Ectodermal cell (in vitro differentiated cells): ENCODE measurements around the gene MRPS34.
A peak's percentile ranks its signal among the peaks of the same experiment; 100 is the strongest.

Source experiments
- H3K27ac ChIP-seq: 2 replicates; pipeline ENCODE4 v1.7.0; 2013; ENCODE audit warnings: mild to moderate bottlenecking, low read depth, low read length; ENCODE audit not compliant: insufficient read depth, poor library complexity, severe bottlenecking
- H3K27me3 ChIP-seq: 2 replicates; pipeline ENCODE4 v1.7.0; 2013; ENCODE audit warnings: mild to moderate bottlenecking, low read length; ENCODE audit not compliant: insufficient read depth, control insufficient read depth, poor library complexity, severe bottlenecking
- H3K36me3 ChIP-seq: one replicate; pipeline ENCODE4 v1.7.0; 2013; ENCODE audit warnings: low read length; ENCODE audit not compliant: control insufficient read depth, insufficient read depth
- H3K4me1 ChIP-seq: one replicate; pipeline ENCODE4 v1.7.0; 2013; ENCODE audit warnings: low read length; ENCODE audit not compliant: control insufficient read depth, insufficient read depth
- H3K4me3 ChIP-seq: 2 replicates; pipeline ENCODE4 v1.7.0; 2013; ENCODE audit warnings: low read depth, low read length, control low read depth; ENCODE audit not compliant: insufficient read depth
- H3K9me3 ChIP-seq: 2 replicates; pipeline ENCODE4 v1.7.0; 2013; ENCODE audit warnings: mild to moderate bottlenecking, low read length, moderate library complexity; ENCODE audit not compliant: control insufficient read depth
- WGBS, 2 experiments: methylation state at CpG; one replicate each; pipeline ENCODE4 v1.1.7; 2013; ENCODE audit warnings: missing lambda C conversion rate in 2 of 2; 5-methylcytosine and 5-hydroxymethylcytosine counted together

The MRPS34 gene

DNA sequence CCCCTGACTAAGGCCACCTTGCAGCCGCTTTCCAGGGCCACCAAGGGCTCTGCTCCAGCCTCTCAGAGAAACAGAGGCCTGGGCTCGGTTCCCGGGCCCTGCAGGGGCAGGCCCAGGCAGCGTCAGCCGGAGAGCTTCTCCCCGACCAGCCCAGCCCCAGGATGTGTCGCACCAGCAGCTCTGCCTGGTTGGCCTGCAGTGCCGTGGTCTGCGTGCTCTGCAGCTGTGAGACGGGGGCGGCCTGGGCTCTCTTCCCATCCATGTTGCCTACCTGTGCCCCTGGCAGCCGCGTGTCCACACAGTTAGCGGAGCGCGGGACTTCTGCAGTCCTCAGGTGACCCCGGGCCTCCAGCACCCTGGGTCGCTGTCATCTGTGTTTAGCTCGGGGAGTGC, 15.8 kb upstream of the MRPS34 start:
- 89 to 90% methylated on average over 19 of the region's 19 CpGs for WGBS, 2 experiments
- no peaks in the 10 kb centered on the region for H3K4me1 ChIP-seq
- no peak overlapping the region for H3K4me3 ChIP-seq
- H3K9me3 ChIP-seq = no peaks in the 10 kb centered on the region
- no peak overlapping the region for H3K27ac ChIP-seq
- H3K27me3 ChIP-seq = no peaks in the 10 kb centered on the region
- peaks cover 3% of the 10 kb centered on the region for H3K36me3 ChIP-seq

DNA sequence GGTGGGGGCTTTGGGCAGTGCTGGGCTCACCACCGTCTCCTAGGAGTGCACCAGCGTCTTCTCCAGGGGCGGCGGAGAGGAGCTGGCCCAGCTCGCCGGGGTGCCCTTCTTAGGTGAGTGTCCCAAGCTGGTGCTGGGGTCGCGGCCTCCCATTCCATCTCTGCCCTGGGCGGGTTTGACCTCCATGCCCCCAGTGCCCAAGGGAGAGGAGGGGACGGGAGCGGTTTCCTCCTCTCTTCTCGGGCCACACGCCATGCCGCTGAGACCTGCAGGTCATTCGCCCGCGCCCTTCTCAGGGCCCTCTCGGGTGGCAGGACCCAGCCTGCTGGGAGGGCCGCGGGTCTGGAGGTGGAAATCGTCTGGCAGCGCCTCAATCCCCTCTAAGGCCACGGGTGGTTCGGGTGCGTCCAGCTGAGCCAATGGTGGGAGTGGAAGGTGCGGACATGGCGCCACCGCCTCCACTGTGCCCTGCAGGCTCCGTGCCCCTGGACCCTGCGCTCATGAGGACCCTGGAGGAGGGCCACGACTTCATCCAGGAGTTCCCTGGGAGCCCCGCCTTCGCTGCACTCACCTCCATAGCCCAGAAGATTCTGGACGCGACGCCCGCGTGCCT, 15.3 kb upstream of the MRPS34 start:
- no peak overlapping the region for H3K4me3 ChIP-seq
- no peaks in the 10 kb centered on the region for H3K27me3 ChIP-seq
- H3K4me1 ChIP-seq = no peaks in the 10 kb centered on the region
- WGBS, 2 experiments = 93 to 95% methylated on average over 38 of the region's 38 CpGs
- H3K36me3 ChIP-seq = peaks cover 3% of the 10 kb centered on the region
- no peak overlapping the region for H3K27ac ChIP-seq
- no peaks in the 10 kb centered on the region for H3K9me3 ChIP-seq

DNA sequence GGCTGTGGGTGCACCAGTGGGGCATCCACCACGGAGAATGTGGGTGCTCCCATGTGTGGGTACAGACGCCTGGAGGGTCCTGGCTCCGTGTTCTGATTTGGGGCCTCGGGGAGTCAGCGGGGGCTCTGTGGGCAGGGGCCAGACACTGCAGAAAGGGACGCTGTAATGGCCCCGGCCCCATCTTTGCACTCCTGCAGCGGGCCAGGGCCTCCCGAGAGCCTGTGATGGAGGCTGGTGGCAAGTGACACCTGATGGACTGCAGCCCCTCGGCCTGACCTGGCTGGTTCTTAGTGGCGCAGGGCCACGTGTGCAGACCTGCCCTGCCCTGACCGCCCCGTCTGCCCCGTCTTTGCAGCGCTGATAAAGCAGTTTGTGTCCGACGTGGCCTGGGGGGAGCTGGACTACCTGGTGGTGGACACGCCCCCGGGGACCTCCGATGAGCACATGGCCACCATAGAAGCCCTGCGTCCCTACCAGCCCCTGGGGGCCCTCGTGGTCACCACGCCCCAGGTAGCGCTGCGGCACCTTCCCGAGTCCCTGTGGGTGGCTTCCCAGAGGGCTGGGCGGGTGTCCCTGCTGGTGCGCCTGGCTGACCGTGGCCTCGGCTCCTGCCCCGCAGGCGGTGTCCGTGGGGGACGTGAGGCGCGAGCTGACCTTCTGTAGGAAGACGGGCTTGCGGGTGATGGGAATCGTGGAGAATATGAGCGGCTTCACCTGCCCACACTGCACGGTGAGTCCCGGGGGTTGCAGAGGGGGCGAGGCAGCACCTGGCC, 14.6 kb upstream of the MRPS34 start:
- peaks cover 3% of the 10 kb centered on the region for H3K36me3 ChIP-seq
- H3K27ac ChIP-seq = no peak overlapping the region
- no peaks in the 10 kb centered on the region for H3K27me3 ChIP-seq
- no peaks in the 10 kb centered on the region for H3K9me3 ChIP-seq
- H3K4me1 ChIP-seq = no peaks in the 10 kb centered on the region
- no peak overlapping the region for H3K4me3 ChIP-seq
- WGBS, 2 experiments = 96% methylated on average over 44 of the region's 44 CpGs

DNA sequence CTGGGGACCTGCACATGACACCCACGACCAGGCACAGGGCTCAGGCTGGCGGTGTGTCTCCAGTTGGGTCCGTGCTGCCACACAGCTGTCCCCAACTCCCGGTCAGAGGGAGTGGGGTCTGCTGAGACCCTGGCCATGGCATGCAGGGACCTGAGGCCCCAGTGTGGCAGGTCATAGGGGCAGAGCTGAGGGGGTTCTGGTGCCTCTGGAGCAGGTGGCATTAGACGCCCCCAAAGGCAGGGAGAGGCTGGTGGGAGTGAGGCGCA, 14.1 kb upstream of the MRPS34 start:
- Histone ChIP-seq H3K9me3 (no peaks in the 10 kb centered on the region), H3K4me1 (no peaks in the 10 kb centered on the region), H3K27ac (no peak overlapping the region), H3K36me3 (peaks cover 3% of the 10 kb centered on the region), H3K4me3 (no peak overlapping the region), H3K27me3 (no peaks in the 10 kb centered on the region)
- 95 to 96% methylated on average over 6 of the region's 6 CpGs for WGBS, 2 experiments

DNA sequence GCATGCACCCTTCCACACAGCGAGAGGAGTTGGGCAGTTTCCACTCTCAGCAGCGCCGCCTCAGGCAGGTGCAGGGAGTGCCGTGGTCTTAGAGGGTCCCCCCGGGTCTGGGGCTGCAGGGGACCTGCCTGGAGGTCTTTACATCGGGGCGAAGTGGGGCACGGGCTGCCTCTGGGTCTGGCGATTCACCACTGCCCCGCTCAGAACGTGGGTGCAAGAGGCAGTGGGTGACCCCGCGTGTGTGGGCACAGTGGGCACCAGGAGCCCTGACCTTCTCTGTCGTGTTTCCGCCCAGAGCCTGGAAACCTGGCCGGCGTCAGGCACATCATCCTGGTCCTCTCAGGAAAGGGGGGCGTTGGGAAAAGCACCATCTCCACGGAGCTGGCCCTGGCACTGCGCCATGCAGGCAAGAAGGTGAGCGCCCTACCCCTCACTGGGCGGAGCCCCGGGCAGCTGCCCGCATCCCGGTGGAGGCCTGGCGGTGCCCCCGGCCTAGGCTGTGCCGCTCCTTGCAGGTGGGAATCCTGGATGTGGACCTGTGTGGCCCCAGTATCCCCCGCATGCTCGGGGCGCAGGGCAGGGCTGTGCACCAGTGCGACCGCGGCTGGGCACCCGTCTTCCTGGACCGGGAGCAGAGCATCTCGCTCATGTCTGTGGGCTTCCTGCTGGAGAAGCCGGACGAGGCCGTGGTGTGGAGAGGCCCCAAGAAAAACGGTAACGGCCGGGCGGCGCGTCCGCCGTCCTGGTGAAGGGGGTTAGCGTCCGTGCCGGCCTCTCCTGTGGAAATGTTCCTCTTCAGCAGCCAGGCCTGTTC, 13.5 kb upstream of the MRPS34 start:
- Histone ChIP-seq H3K4me1 (peaks cover 1% of the 10 kb centered on the region), H3K27me3 (no peaks in the 10 kb centered on the region), H3K9me3 (no peaks in the 10 kb centered on the region), H3K36me3 (peaks cover 3% of the 10 kb centered on the region), H3K4me3 (no peak overlapping the region), H3K27ac (no peak overlapping the region)
- 94 to 96% methylated on average over 51 of the region's 51 CpGs for WGBS, 2 experiments

DNA sequence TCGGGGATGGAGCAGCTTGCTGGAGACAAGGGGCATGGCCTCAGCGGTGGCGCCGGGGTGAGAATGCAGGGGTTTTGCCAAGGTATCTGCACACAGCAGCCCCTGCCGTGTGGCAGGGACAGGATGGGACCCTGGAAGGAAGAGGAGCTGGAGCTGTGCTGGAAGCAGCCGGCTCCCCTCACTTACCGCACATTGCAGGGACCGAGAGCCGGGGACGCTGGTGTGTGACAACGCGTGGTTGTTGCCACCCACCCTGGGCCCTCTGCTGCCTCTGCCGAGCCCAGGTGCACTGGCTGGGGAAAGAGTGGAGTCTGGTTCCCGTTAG, 12.9 kb upstream of the MRPS34 start:
- 95 to 97% methylated on average over 14 of the region's 14 CpGs for WGBS, 2 experiments
- peaks cover 8% of the 10 kb centered on the region for H3K4me1 ChIP-seq
- H3K27me3 ChIP-seq = no peaks in the 10 kb centered on the region
- H3K9me3 ChIP-seq = no peaks in the 10 kb centered on the region
- H3K4me3 ChIP-seq = no peak overlapping the region
- peaks cover 3% of the 10 kb centered on the region for H3K36me3 ChIP-seq
- no peak overlapping the region for H3K27ac ChIP-seq

DNA sequence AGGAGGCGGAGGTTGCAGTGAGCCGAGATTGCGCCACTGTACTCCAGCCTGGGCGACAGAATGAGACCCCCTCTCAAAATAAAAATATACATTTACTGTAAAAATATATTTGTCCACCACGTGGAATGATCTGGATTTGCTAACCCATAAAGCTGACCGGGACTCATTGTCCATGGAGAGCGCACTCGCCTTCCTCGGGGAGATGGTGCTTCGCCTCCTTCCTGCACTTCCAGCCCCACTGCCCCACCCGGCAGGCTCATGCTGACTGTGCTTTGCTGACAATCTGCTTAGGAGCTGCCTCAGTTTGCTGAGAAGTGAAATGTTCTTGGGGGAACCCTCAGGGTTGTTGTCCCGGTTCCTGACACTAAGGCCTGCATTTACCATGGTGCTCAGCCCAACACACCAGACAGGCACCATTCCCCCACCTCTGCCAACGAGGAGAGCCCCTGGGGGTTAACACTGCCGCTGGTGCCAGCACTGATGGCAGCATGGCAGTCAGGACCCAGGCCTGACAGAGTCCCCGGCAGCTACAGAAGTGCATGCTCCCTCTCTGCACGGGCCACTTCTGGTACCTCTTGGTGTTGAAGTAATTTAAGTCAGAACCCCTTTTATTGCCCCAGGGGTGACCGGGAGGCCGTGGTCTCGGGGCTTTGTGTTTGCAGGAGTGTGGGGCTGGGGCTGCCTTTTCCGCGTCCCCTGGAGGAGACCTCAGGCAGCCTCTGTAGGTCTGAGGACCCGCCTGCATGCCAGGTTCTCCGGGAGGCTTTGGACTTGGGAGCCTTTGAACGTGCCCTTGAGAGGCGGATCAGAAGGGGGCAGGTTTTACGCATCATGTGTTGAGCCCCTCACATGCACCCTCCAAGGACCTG, 12.3 kb upstream of the MRPS34 start:
- H3K4me3 ChIP-seq = no peak overlapping the region
- peaks cover 3% of the 10 kb centered on the region for H3K36me3 ChIP-seq
- H3K4me1 ChIP-seq = peaks cover 9% of the 10 kb centered on the region
- H3K27me3 ChIP-seq = no peaks in the 10 kb centered on the region
- H3K27ac ChIP-seq = no peak overlapping the region
- WGBS, 2 experiments = 95% methylated on average over 26 of the region's 26 CpGs
- H3K9me3 ChIP-seq = no peaks in the 10 kb centered on the region

DNA sequence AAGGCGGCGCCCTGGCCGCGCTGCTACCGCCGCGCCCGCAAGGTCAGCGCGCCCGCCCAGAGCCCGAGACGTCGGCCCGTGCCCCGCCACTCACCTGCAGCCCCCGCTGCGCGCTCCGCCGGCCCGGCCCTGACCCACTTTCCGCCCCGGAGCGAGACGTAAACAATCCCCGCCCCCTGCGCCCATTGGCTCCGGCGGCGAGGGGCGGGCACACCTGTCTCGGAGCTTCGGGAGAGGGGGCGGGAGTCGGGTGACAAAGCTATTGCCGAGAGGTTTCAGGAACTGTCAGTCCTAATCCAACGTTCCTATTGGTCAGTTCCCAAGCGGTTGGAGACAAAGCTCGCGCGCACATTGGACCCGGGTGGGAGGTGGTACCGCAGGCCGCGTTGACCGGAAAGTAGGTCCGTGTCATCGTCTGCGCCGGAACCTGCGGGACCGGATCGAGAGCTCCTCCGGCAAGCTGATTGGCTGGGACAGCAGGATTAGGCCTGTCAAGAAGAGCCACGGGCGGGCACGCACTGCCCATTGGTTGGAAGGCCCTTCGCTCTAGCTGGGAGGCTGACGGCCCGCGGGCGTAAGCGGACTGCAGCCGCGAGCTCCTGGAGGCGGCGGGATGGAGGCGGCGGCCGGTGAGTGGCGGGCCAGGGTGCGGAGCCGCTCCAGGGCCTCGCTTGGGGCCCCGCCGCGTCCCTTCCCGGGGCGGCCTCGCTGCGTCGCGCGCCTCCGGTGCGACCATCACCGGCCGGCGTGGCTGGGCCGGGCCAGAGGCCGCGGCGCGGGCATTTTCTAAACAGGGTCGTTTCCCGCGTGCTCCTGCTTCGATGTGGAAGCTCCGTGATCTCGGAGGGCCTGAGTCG, 9.7 kb upstream of the MRPS34 start, which contains the start of the genes NUBP2 and SPSB3:
Gene NUBP2 (plus strand): TSS at position 553 of the 857 bp plus-strand sequence. CDS start 61 bp downstream, at position 614.
Gene SPSB3 (minus strand): TSS at position 164 of the 857 bp plus-strand sequence. CDS start 1,088 bp downstream, outside the sequence.
- Histone ChIP-seq H3K4me3 (peak within 1 kb of the TSS; percentile 97), H3K27me3 (no peaks in the 10 kb centered on the region), H3K36me3 (peaks cover 7% of the 10 kb centered on the region), H3K27ac (peak within 1 kb of the TSS; percentile 50), H3K4me1 (peaks cover 9% of the 10 kb centered on the region), H3K9me3 (no peaks in the 10 kb centered on the region)
- WGBS, 2 experiments = 0% methylated on average over 102 of the region's 102 CpGs

DNA sequence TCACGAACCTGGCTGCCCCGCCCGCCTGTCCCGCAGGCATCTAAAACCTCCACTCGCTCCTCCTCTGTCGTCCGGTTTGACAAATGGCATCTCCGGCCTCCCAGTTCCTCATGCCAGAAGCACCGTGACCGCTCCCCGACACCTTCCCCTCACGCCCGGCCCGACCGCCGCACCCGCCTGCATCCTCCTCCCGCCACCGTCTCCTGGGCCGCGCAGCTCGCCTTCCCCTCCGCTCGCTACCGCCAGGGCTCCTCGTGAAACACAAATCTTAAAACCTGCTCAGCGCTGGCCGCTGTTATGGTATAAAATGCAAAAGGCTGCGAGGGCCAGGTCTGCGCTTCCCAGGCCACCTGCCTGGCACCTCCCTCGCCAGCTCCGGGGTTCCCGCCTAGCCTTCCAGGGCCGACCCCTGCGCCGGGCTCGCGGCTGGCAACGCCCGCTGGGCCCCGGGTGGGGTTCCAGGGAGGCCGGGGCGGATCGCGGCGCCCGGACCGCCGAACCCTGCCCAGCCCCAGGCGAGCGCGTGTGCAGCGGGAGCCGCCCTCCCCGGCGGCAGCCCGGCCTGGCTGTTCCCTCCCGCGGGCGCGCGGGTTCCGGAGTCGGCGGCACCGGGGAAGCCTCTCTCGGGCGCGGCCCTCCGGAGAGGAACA, 8.9 kb upstream of the MRPS34 start:
- H3K36me3 ChIP-seq = peaks cover 9% of the 10 kb centered on the region
- peaks cover 9% of the 10 kb centered on the region for H3K4me1 ChIP-seq
- peak overlapping the region; percentile 50 for H3K27ac ChIP-seq
- H3K27me3 ChIP-seq = no peaks in the 10 kb centered on the region
- H3K4me3 ChIP-seq = peak overlapping the region; percentile 97
- H3K9me3 ChIP-seq = no peaks in the 10 kb centered on the region
- WGBS, 2 experiments = 2% methylated on average over 70 of the region's 70 CpGs
